Ishikawa (cell line): Measurements from ENCODE around the gene RPL36.

Source experiments
- CEBPB ChIP-seq: IDR thresholded peaks from 2 replicates; pipeline ENCODE4 v1.6.1; 2012
- CREB1 ChIP-seq: IDR thresholded peaks from 2 replicates; pipeline ENCODE4 v1.6.1; 2012; ENCODE audit warnings: low read depth
- EP300 ChIP-seq: IDR thresholded peaks from 2 replicates; pipeline ENCODE4 v1.6.1; 2012; ENCODE audit warnings: borderline replicate concordance
- REST ChIP-seq: IDR thresholded peaks from 2 replicates; pipeline ENCODE4 v1.6.1; 2012; ENCODE audit warnings: low read depth, mild to moderate bottlenecking
- TAF1 ChIP-seq: IDR thresholded peaks from 2 replicates; pipeline ENCODE4 v1.6.1; 2012; ENCODE audit warnings: low read depth, mild to moderate bottlenecking
- TCF12 ChIP-seq: IDR thresholded peaks from 2 replicates; pipeline ENCODE4 v1.6.1; 2012; ENCODE audit warnings: low read depth
- TEAD4 ChIP-seq: IDR thresholded peaks from 2 replicates; pipeline ENCODE4 v1.6.1; 2012

- TF ChIP-seq TAF1 (no peak), TCF12 (no peak), REST (no peak), CEBPB (no peak), EP300 (no peak), CREB1 (no peak), TEAD4 (no peak)
Observed at GRCh38 chr19:5664515-5664914, 25.6 kb upstream of the RPL36 start.
